HG03196 (cell line): ENCODE measurements around the gene PHF24.
"Not testable (repeated sequence)": the region's sequence is repeated elsewhere in the genome, so short reads cannot be mapped to it uniquely, and the experiment has no call there.

Experiments used
- ATAC-seq: cut with Tn5 transposase; IDR thresholded peaks from one replicate; pipeline ENCODE4 v1.9.1; 2021; ENCODE audit not compliant: unreplicated experiment

Gene PHF24

GRCh38 chr9:34957492-34958410, at the start of gene PHF24:
Gene PHF24 (plus strand): TSS chr9:34958285. CDS start chr9:34971299, 13,014 bp downstream.
- no peak for ATAC-seq

GRCh38 chr9:34927061-34927460, 31.0 kb upstream of the PHF24 start:
- no peak for ATAC-seq

GRCh38 chr9:34928921-34929320, 29.2 kb upstream of the PHF24 start:
- ATAC-seq: no peak

GRCh38 chr9:34929506-34930102, 28.5 kb upstream of the PHF24 start:
- ATAC-seq: no peak

GRCh38 chr9:34939989-34940388, 18.1 kb upstream of the PHF24 start:
- ATAC-seq: not testable (repeated sequence)

GRCh38 chr9:34948451-34948850, 9.6 kb upstream of the PHF24 start:
- no peak for ATAC-seq

- ATAC-seq: no peak
Measured at GRCh38 chr9:34954225-34954624, 3.9 kb upstream of the PHF24 start.

GRCh38 chr9:34956066-34956465, 2.0 kb upstream of the PHF24 start:
- not testable (repeated sequence) for ATAC-seq

GRCh38 chr9:34956648-34957047, 1.4 kb upstream of the PHF24 start:
- peak; percentile 43 for ATAC-seq

GRCh38 chr9:34958411-34958982, 412 bp downstream of the PHF24 start:
- ATAC-seq: no peak

GRCh38 chr9:34959461-34959860, 1.4 kb downstream of the PHF24 start:
- no peak for ATAC-seq

- ATAC-seq: no peak
Measured at GRCh38 chr9:34961574-34962490, 3.7 kb downstream of the PHF24 start.

- no peak for ATAC-seq
Measured at GRCh38 chr9:34962546-34962945, 4.5 kb downstream of the PHF24 start.

- no peak for ATAC-seq
Measured at GRCh38 chr9:34963552-34963951, 5.5 kb downstream of the PHF24 start.

- no peak for ATAC-seq
Measured at GRCh38 chr9:34964458-34964857, 6.4 kb downstream of the PHF24 start.

GRCh38 chr9:34971146-34971811, 13.2 kb downstream of the PHF24 start:
- no peak for ATAC-seq

GRCh38 chr9:34974664-34975063, 16.6 kb downstream of the PHF24 start:
- ATAC-seq: no peak

- ATAC-seq: no peak
Measured at GRCh38 chr9:34976441-34976840, 18.4 kb downstream of the PHF24 start.

- ATAC-seq: no peak
Measured at GRCh38 chr9:34976992-34977391, 18.9 kb downstream of the PHF24 start.

- ATAC-seq: no peak
Measured at GRCh38 chr9:34980181-34980761, 22.2 kb downstream of the PHF24 start.
